AG09319 (cell line): ENCODE results near the gene HIPK3.
"Not testable (repeated sequence)": the region's sequence is repeated elsewhere in the genome, so short reads cannot be mapped to it uniquely, and the experiment has no call there.

Source experiments
- DNase-seq: peaks from one replicate; pipeline ENCODE4 v3.0.0-alpha.2; 2010; ENCODE audit warnings: low read depth; ENCODE audit errors: extremely low read depth
- CTCF ChIP-seq: IDR thresholded peaks from 2 replicates; pipeline ENCODE4 v1.5.1; 2011; ENCODE audit warnings: low read depth, mild to moderate bottlenecking, inconsistent platforms, low read length, moderate library complexity

The HIPK3 gene

GRCh38 chr11:33248416-33248971 is 8.7 kb upstream of the HIPK3 start:
- DNase-seq = no peak
- no peak for TF ChIP-seq CTCF

GRCh38 chr11:33256031-33256812 is 959 bp upstream of the HIPK3 start:
- DNase-seq = no peak
- no peak for TF ChIP-seq CTCF

- no peak for DNase-seq
- TF ChIP-seq CTCF = no peak
Observed at GRCh38 chr11:33256813-33257159, 395 bp upstream of the HIPK3 start.

GRCh38 chr11:33257897-33258630 is 883 bp downstream of the HIPK3 start:
- DNase-seq = peak; percentile 84
- TF ChIP-seq CTCF = peak; percentile 11

GRCh38 chr11:33258631-33259205 is 1.5 kb downstream of the HIPK3 start:
- DNase-seq = no peak
- TF ChIP-seq CTCF = no peak

- no peak for TF ChIP-seq CTCF
- DNase-seq = no peak
Observed at GRCh38 chr11:33259869-33260268, 2.7 kb downstream of the HIPK3 start.

- DNase-seq = not testable (repeated sequence)
Observed at GRCh38 chr11:33261350-33261749, 4.2 kb downstream of the HIPK3 start.
